ENCODE data around the gene ABCA7. TPM values are rescaled to one million over a fixed set of nuclear protein-coding genes. Genes with fewer than 3 reads are reported as not detected.
A peak's percentile ranks its signal among the peaks of the same experiment; 100 is the strongest.

Gene ABCA7
- total RNA-seq, 1 donor from 2014 or later = 16.3 TPM

DNA sequence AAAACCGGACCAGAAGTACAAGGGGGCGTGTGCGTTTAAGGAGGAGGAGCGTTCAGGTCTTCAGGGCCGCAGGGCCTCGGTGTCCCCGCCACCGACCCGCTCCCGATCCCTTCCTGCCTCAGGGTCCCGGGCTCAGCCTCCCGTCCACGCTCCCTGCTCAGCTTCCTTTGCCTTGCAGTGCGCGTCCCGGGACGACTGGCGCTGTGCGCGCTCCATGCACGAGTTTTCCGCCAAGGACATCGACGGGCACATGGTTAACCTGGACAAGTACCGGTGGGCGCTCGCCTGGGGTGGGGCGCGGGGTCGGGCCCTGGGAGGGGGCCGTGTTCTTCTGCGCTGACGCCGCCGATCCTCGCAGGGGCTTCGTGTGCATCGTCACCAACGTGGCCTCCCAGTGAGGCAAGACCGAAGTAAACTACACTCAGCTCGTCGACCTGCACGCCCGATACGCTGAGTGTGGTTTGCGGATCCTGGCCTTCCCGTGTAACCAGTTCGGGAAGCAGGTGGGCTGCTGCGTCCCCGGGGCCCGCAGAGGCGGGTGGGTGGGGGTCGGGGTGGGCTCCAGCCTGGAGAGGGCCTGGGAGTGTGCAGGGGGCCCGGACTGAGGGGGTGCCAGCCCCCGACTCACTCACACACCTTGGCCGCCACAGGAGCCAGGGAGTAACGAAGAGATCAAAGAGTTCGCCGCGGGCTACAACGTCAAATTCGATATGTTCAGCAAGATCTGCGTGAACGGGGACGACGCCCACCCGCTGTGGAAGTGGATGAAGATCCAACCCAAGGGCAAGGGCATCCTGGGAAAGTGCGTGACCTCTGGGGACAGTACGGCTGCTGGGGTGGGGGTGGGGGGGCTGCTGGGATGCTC, 65.3 kb downstream of the ABCA7 start:
- Mint-ChIP-seq H3K4me3 (peak overlapping the region; percentile 84), H3K9me3 (no peaks in the 10 kb centered on the region), H3K36me3 (ENCODE audit: low read depth) (no peaks in the 10 kb centered on the region), H3K27me3 (ENCODE audit: low read depth) (no peaks in the 10 kb centered on the region), H3K27ac (ENCODE audit: unreplicated experiment) (peak overlapping the region; percentile 27), H3K4me1 (peaks cover 14% of the 10 kb centered on the region)
- TF ChIP-seq CTCF (conservative IDR thresholded peaks at IDR 0.05) = no peak
- DNase-seq (ENCODE audit: low read depth, low spot score) = no peak

DNA sequence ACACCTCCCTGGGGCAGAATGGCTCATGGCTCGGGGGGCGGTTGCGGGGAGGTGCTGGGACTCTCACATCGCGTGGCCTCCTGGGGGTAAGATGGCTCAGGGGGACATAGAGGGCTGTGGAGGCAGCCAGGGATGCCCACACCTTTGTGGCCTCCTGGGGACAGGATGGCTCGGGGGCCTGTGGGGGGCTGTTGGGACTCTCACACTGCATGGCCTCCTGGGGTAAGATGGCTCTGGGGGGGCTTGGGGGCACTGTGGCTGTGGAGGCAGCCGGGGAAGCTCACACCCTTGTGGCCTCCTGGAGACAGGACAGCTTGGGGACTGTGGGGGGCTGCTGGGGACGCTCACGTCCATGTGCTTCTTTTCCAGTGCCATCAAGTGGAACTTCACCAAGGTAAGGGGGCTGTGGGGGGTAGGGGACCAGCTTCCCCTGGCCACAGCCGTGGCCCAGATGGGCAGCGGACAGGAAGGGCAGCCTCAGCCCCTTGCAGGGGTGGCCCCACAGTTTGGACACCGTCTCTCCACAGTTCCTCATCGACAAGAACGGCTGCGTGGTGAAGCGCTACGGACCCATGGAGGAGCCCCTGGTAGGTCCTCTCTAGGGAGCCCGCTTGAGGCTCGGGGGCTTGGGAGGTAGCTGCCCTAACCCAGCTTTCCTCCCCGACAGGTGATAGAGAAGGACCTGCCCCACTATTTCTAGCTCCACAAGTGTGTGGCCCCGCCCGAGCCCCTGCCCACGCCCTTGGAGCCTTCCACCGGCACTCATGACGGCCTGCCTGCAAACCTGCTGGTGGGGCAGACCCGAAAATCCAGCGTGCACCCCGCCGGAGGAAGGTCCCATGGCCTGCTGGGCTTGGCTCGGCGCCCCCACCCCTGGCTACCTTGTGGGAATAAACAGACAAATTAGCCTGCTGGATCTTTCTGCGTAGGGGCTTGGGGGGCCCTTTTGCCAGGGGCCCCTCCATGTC, 66.2 kb downstream of the ABCA7 start:
- Mint-ChIP-seq H3K9me3 (no peaks in the 10 kb centered on the region), H3K27ac (ENCODE audit: unreplicated experiment) (no peak overlapping the region), H3K36me3 (ENCODE audit: low read depth) (no peaks in the 10 kb centered on the region), H3K4me1 (peaks cover 14% of the 10 kb centered on the region), H3K4me3 (peak overlapping the region; percentile 84), H3K27me3 (ENCODE audit: low read depth) (no peaks in the 10 kb centered on the region)
- no peak for DNase-seq (ENCODE audit: low read depth, low spot score)
- TF ChIP-seq CTCF (conservative IDR thresholded peaks at IDR 0.05) = no peak

DNA sequence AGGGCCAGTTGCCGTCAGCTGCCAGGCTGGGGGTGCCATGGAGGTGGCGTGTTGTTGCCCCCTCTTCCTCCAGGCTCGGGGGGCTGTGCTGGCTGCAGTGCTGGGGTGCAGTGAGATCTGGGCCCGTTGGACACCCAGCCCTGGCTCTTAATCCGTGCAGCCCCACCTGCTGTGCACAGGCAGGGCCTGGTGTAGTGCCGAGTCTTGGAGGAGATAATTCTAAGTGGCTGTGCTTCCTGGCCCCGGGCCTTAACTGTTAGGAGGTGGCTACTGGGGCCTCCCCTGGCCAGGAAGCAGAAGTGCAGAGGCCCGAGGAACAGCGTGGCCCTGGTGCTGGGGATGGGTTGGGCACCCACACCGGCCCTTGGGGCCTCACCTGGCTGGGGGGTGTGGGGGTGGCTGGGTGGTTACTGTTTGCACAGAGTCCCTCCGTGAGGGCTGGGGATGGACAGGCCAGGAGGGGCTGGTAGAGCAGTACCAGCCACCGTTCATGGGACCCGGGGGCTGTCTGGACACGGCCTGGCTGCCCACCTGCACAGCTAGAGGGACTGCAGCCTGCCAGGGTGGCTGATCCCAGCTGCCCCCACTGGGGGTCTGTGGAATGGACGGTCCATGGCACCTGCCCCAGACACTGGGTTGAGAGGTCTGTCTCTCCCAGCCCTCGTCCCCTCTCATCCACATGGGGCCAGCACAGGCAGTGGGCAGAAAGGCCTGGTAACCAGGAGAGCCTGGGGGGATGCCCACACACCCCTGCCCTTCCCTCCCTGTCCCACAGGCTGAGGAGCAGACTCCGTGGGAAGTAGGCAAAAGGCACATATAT, 67.1 kb downstream of the ABCA7 start:
- Mint-ChIP-seq H3K27me3 (ENCODE audit: low read depth) (no peaks in the 10 kb centered on the region), H3K9me3 (no peaks in the 10 kb centered on the region), H3K27ac (ENCODE audit: unreplicated experiment) (no peak overlapping the region), H3K4me3 (peak overlapping the region; percentile 84), H3K36me3 (ENCODE audit: low read depth) (no peaks in the 10 kb centered on the region), H3K4me1 (peaks cover 7% of the 10 kb centered on the region)
- no peak for DNase-seq (ENCODE audit: low read depth, low spot score)
- peak; percentile 3 for TF ChIP-seq CTCF (conservative IDR thresholded peaks at IDR 0.05)

GRCh38 chr19:1107661-1108261, 67.9 kb downstream of the ABCA7 start:
- Mint-ChIP-seq H3K27ac (ENCODE audit: unreplicated experiment) (no peak overlapping the region), H3K9me3 (no peaks in the 10 kb centered on the region), H3K4me1 (peaks cover 6% of the 10 kb centered on the region), H3K4me3 (peak overlapping the region; percentile 84), H3K36me3 (ENCODE audit: low read depth) (no peaks in the 10 kb centered on the region), H3K27me3 (ENCODE audit: low read depth) (no peaks in the 10 kb centered on the region)
- no peak for DNase-seq (ENCODE audit: low read depth, low spot score)
- TF ChIP-seq CTCF (conservative IDR thresholded peaks at IDR 0.05) = no peak

All from neural crest cell (in vitro differentiated cells).